Posterior vena cava (tissue), 2 donors: ENCODE data around the gene MKRN2OS. TPM values are rescaled to one million over a fixed set of nuclear protein-coding genes. Genes with fewer than 3 reads are reported as not detected.

Source experiments
- DNase-seq: peaks from one replicate; pipeline ENCODE4 v3.0.0-alpha.2; 2020; ENCODE audit warnings: low spot score
- intact Hi-C, 2 donors: fragments of 100-400 bp; cut with DNase I; formaldehyde crosslinking; loops; one replicate each; pipeline versions ENCODE4 v1.14.1 to v1.14.2; 2022 to 2023
- long read RNA-seq, 2 donors: library from polyadenylated mRNA; unstranded; transcript quantifications; one replicate each; pipeline ENCODE4 v2.0.0, GENCODE V29; 2020 to 2021
- total RNA-seq, 2 donors: library from RNA; stranded (reverse); fragmentation: NEBNext Ultra II Directional; extraction: Animal tissue kit (Norgen Biotek cat#: 25700); gene quantifications; one replicate each; pipeline ENCODE4 v1.2.1, GENCODE V29; 2021
- donor health status: DM: yes; HTN: yes; CAD: no.
- donor health status: DM: yes; HTN: yes; CAD: no.

MKRN2OS gene
- total RNA-seq, result not detected
- long read RNA-seq, donor 1, partial matches to known transcripts, result 0 of 3 reads
- long read RNA-seq, donor 1, other reads (novel, unspliced or antisense), result 3 of 3 reads
- long read RNA-seq, donor 2, partial matches to known transcripts, result 0 of 2 reads
- long read RNA-seq, donor 2, other reads (novel, unspliced or antisense), result 2 of 2 reads

- intact Hi-C loops, result no loop called here
- DNase-seq, result no peak
These were observed at the start of gene MKRN2OS for GRCh38 chr3:12545473-12545791. TSS of gene MKRN2OS (minus strand) at chr3:12545499. CDS start at chr3:12545464, 35 bp downstream.

DNA sequence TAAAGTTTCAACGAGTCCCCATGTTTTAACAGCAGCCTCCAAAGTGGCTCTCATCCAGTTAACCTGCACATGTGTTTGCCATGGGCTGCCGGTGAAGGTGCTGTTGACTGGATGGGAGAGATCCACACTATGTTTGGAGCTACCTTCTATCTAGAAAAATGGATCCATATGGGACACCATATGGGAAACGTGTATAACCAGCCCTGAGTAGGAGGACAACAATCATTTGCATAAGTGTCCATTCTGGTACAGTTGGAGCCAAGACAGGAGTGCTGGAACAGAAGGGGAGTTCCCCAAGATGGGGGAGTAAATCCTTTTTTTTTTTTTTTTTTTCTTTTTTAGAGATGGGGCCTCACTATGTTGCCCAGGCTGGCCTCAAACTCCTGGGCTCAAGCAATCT lies 48.2 kb upstream of the MKRN2OS start:
- DNase-seq, result no peak
- intact Hi-C loops, result loop anchor here in 1 of 2 donors (10.0 kb wide), 1 partner anchor 121 kb away; no protein-coding TSS in a partner anchor

DNA sequence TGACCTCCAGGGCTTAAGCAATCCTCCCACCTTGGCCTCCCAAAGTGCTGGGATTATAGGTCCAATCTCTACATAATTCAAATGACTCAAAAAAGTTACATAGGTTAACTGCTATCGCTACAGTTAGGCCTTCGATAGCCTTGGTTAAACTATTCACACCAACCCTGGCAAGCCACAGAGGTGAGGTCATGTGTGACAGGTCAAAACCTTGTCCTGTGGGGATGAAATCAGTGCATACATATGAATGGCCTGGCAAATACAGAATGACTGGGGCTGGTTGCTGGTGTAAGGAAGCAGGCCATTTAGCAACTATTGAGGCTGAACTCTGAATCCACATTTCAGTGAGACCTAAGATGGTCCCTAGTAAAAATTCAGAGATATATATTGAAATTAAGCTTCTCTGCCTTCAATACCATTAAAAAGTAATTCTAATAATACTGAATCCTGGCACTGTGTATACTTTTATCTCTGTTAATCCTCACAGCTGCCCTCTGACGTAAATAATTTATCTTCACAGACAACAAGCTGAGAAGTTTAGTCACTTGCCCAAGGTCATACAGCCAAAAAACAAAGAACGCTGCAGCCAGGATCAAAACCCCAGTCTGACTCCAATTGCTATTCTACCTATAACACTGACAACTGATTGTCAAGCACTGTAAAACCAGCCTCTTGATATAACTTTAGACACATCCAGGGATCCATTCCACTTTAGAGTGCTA lies 46.9 kb upstream of the MKRN2OS start:
- no peak for DNase-seq
- intact Hi-C loops, result loop anchor here in 1 of 2 donors (10.0 kb wide), 1 partner anchor 123 kb away; no protein-coding TSS in a partner anchor

DNA sequence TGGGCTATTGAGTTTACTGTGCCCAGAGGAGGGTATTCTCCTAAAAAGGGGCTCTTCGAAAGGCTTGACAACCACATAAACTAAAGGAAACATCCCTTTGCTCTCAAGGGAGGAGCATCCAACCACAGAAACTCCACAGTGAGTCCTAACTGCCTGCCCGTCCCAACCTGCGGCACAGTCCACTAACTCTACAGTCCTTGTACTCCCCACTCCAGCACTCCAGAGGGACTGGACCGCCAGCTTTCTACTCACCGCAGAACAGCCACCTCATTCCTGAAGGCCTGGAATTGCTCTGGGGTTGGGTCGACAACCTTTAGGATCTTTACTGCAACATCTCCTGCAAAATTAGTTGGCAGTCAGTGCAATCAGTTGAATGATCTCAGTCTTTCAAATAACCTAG lies 46.2 kb upstream of the MKRN2OS start:
- no peak for DNase-seq
- intact Hi-C loops, result loop anchor here in 1 of 2 donors (10.0 kb wide), 1 partner anchor 123 kb away; no protein-coding TSS in a partner anchor

DNA sequence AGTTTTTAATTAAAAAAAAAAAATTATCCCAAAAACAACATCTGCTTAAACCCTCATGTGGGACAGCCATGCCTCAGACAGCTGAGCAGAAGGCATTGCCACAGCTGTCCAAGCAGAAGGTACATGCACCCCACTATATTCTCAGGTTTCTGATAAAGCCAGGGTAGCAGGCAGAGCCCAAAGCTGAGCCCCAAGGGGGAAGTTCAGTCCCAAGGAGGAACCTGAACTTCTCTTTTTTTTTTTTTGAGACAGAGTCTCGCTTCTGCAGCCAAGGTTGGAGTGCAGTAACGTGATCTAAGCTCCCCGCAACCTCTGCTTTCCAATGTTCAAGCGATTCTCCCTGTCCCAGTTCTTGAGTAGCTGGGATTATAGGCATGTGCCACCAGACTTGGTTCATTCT lies 44.8 kb upstream of the MKRN2OS start:
- intact Hi-C loops, result loop anchor here in 1 of 2 donors (10.0 kb wide), 1 partner anchor 125 kb away; no protein-coding TSS in a partner anchor
- DNase-seq, result no peak

DNA sequence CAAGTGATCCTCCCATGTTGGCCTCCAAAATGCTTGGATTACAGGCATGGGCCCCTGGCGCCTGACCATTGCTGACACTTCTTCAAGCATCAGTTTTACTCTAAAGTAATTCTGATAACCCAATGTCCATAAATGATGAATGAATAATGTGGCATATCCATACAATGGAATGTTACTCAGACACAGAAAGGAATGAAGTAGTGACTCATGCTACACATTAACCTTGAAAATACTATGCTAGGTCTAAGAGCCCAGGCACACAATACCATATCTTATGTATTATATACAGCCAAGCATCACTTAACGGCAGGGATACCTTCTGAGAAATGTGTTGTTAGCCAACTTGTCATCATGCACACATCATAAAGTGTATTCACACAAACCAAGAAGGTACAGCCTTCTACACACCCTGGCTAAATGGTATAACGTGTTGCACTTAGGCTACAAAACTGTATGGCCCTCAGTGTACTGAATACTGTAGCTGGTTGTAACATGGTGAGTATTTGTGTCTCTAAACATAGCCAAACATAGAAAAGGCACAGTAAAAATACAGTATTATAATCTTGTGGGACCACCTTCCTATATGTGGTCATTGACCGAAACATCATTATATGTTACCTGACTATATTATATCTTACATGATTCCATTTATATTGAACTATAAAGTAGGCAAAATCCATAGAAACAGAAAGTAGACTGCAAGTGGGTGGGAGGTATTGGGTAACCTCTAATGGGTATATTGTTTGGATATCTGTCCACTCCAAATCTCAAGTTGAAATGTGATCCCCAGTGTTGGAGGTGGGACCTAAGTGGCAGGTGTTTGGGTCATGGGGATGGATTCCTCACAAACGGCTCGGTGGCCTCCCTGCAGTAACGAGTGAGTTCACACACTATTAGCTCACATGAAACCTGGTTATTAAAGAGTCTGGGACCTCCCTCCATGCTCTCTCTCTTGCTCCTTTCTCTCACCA lies 43.0 kb upstream of the MKRN2OS start:
- no peak for DNase-seq
- intact Hi-C loops, result no loop called here

GRCh38 chr3:12586403-12586802 lies 41.1 kb upstream of the MKRN2OS start:
- intact Hi-C loops, result no loop called here
- DNase-seq, result no peak

- DNase-seq, result no peak
- intact Hi-C loops, result no loop called here
These were observed 40.7 kb upstream of the MKRN2OS start for GRCh38 chr3:12585970-12586369.

DNA sequence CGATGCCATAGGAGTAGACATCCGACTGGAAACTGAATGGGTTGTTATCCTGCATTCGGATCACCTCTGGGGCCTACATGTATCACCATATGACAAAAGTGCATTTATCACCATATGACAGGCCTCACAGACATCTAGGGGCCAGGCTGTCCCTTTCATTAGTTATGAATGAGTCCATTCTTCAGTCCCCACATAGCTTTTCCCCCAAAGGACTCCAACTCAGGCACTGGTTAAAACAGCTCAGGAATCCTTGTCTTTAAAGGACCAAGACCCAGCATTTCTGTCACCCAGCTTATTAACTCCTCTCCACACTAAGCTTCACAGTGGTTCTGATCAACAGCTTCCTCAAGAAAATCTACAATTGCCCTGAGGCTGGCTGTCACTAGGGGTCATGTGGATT lies 39.9 kb upstream of the MKRN2OS start:
- intact Hi-C loops, result no loop called here

DNA sequence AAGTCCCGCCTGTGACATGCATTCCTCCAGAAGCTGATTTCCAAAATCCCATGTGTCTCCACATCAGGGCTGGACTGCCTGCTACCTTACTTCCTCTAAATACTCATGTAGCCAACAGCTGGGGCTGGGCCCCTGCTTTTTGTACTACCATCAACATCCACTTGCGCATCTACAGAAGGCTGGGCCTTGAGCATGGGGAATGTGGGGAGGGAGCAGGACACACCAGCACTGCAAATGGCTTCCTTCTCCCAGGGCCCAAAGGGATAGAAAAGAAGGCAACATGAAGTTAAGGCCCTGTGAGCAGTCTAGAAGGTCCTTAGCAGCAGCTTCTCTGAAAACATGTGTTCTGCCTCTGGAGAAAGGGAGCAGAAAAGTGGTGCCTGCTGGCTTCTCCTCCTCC lies 38.8 kb upstream of the MKRN2OS start:
- intact Hi-C loops, result no loop called here
- DNase-seq, result no peak

More for the DNA sequence above, 39.9 kb upstream of the MKRN2OS start:
- DNase-seq, result no peak

- no peak for DNase-seq
- intact Hi-C loops, result no loop called here
These were observed 38.0 kb upstream of the MKRN2OS start for GRCh38 chr3:12583280-12583679.

DNA sequence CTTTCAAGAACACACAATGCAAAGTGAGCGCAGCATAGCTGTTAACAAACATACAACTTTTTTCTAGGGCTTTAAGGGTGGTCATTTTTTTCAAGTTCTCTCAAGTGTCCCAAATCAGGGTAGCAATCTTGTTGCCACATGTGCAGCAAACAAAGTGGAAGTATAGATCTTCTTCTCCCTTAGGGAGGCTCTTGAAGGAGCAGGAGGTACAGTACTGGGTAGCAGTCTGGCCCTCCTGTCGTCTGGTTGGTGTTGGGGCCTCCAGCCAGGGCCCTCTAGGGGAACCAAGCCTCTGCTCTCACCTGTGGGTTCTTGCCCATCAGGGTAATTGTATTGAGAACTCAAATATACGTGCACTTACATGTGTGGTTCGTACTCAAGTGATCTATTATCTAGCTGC lies 37.4 kb upstream of the MKRN2OS start:
- intact Hi-C loops, result no loop called here
- no peak for DNase-seq

- intact Hi-C loops, result no loop called here
- DNase-seq, result no peak
These were observed 34.6 kb upstream of the MKRN2OS start for GRCh38 chr3:12579905-12580304.

DNA sequence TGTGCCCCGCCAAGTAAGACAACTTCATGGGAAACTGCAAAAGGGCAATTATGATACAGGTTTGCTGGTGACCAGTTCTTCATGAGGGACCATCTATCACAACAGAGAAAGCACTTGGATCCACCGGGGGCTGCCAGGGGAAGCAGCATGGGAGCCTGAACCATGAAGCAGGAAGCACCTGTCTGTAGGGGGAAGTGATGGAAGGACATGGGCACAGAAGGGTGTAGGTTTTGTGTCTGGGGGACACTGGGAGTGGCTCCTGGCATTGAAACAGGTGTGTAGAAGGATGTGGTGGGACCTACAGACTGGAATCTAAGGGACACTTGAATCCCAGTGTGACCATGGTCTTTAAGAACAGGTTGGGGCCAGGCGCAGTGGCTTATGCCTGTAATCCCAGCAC lies 34.2 kb upstream of the MKRN2OS start:
- intact Hi-C loops, result no loop called here
- DNase-seq, result no peak

GRCh38 chr3:12578742-12579141 lies 33.4 kb upstream of the MKRN2OS start:
- no peak for DNase-seq
- intact Hi-C loops, result no loop called here

GRCh38 chr3:12577379-12577778 lies 32.1 kb upstream of the MKRN2OS start:
- DNase-seq, result no peak
- intact Hi-C loops, result no loop called here

GRCh38 chr3:12574661-12575060 lies 29.4 kb upstream of the MKRN2OS start:
- intact Hi-C loops, result no loop called here
- no peak for DNase-seq

- intact Hi-C loops, result no loop called here
These were observed 28.8 kb upstream of the MKRN2OS start for GRCh38 chr3:12574131-12574530.

GRCh38 chr3:12571986-12572385 lies 26.7 kb upstream of the MKRN2OS start:
- intact Hi-C loops, result no loop called here
- DNase-seq, result no peak

More at GRCh38 chr3:12574131-12574530, 28.8 kb upstream of the MKRN2OS start:
- no peak for DNase-seq

DNA sequence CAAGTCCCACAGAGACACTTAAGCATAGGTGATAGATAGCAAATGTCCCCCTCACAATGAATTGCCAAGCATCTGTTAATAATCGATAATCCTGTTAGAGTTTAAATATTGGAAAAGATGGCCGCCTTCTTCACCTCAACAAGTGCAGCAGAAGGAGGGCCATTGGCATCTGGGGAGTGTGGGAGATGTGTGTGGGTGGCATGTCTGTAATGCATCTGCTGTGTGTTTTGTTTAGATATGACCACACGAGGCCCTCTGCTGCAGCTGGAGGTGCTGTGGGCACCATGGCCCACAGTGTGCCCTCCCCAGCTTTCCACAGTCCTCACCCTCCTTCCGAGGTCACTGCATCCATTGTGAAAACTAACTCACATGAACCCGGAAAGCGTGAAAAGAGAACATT lies 24.5 kb upstream of the MKRN2OS start:
- intact Hi-C loops, result no loop called here
- no peak for DNase-seq
